ENCODE data around the gene LRP2. TPM values are rescaled to one million over a fixed set of nuclear protein-coding genes. Genes with fewer than 3 reads are reported as not detected.

The LRP2 gene
- total and polyA plus RNA-seq, 2 donors (not counting 1 experiment from before 2014, with no cell fraction given): under 0.01 TPM; not detected in 1

DNA sequence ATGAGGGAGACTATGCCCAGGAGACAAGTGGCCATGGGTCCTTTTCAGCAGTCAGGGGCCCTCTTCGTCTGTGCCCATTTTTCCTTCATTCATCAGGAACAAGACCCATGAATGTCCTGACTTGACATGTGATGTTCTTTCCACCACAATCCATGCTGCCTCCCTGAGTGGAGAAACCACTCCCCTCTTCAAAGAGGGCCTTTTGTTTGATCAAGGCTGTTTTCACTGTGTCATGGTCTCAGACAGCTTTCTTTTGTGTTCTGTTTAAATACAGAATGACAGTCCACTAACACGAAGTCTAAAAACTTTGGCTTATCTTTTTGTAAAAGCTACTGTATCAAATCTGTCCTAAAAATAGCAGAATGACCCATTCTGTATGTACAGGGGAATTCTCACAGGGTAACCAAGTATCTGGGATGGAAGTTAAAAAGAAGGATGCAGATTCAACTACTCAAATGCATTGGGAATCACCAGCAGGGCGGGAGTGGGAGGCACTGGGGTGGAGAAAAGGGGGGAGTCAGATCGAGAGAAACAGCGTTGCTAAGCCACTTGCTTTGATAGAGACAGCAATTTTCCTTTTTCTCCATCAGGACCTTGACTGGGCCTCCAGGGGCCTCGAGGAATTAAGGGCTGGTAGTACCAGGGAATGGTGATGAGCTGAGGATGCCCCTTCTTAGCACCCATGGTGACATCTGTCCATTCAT is 13.9 kb downstream of the LRP2 start:
- no peak overlapping the region for H2AFZ ChIP-seq (ENCODE audit: low read length)
- H3K9ac ChIP-seq (ENCODE audit: insufficient read depth, low read length): no peak overlapping the region
- no peak overlapping the region for H3K4me2 ChIP-seq (ENCODE audit: extremely low read depth, insufficient read depth, low read length)
- H3K36me3 ChIP-seq (ENCODE audit: control insufficient read depth, insufficient read depth, low read length): no peaks in the 10 kb centered on the region
- no peaks in the 10 kb centered on the region for H3K27me3 ChIP-seq (ENCODE audit: control insufficient read depth, insufficient read depth, low read length)
- TF ChIP-seq EZH2 (IDR thresholded peaks at IDR 0.05; ENCODE audit: low read length, missing control alignments): no peak
- TF ChIP-seq, protein P1, sequence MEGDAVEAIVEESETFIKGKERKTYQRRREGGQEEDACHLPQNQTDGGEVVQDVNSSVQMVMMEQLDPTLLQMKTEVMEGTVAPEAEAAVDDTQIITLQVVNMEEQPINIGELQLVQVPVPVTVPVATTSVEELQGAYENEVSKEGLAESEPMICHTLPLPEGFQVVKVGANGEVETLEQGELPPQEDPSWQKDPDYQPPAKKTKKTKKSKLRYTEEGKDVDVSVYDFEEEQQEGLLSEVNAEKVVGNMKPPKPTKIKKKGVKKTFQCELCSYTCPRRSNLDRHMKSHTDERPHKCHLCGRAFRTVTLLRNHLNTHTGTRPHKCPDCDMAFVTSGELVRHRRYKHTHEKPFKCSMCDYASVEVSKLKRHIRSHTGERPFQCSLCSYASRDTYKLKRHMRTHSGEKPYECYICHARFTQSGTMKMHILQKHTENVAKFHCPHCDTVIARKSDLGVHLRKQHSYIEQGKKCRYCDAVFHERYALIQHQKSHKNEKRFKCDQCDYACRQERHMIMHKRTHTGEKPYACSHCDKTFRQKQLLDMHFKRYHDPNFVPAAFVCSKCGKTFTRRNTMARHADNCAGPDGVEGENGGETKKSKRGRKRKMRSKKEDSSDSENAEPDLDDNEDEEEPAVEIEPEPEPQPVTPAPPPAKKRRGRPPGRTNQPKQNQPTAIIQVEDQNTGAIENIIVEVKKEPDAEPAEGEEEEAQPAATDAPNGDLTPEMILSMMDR (conservative IDR thresholded peaks at IDR 0.05 in 1 of 2, IDR thresholded peaks at IDR 0.05 in 1 of 2; ENCODE audit: low read depth in 1 of 2, low read length in 2 of 2): no peak
- no peak for DNase-seq (ENCODE audit: low read depth in 2 of 2)
- H3K9me3 ChIP-seq (ENCODE audit: control insufficient read depth, insufficient read depth, low read depth, low read length): no peaks in the 10 kb centered on the region
- no peaks in the 10 kb centered on the region for H4K20me1 ChIP-seq (ENCODE audit: control insufficient read depth, extremely low read depth, insufficient read depth, low read length)
- H3K27ac ChIP-seq (ENCODE audit: insufficient read depth, low read length): no peak overlapping the region
- no peaks in the 10 kb centered on the region for H3K79me2 ChIP-seq (ENCODE audit: control insufficient read depth, insufficient read depth, low read length)
- no peaks in the 10 kb centered on the region for H3K4me1 ChIP-seq (ENCODE audit: control insufficient read depth, extremely low read depth, insufficient read depth, low read length)
- no peak overlapping the region for H3K4me3 ChIP-seq (replicated peaks in 1 of 4; ENCODE audit: control extremely low read depth in 1 of 4, insufficient read depth in 1 of 4, low read depth in 3 of 4, low read length in 4 of 4)

DNA sequence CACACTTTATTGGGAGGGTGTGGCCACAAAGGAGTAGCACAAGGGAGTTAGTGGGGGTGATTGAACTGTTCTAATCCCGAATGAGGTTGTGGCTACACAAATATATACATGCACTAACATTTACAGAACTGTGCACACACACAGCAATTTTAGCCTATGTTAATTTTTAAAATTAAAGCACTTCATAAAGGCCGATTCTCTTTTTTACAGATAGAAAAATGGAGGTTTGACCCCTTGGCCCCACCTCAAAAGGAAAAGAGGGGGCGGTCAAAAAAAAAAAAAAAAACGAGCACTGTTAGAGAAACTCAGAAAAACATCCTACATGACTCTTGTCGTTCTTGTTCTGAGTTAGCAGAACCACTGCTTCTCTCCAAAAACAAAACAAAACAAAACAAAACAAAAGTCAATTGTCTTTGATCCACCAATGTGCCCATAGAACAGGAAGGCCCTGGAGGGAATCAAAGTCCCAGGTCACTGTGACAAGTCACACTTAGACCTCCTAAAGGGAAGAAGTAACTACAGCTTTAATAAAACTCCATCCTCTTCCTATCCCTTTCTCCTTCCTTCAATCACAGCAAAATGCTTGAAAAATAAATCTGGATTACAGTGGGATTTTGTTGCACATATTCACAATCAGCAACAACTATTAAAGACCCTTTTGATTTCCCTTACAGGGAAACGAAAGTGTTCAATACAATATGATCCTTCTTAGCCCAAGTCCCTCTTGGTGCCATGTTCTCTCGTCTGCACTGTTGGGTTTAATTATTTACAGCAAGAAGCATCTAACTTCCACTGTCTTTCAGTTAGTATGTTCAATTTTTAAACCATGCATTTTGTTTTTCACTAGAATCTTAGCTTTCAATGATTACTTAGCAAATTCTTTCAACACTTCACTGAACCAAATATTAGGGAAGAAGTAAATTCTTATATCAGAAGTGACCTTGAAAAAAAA is 16.6 kb downstream of the LRP2 start:
- Histone ChIP-seq H3K4me3 (replicated peaks in 1 of 4; ENCODE audit: control extremely low read depth in 1 of 4, insufficient read depth in 1 of 4, low read depth in 3 of 4, low read length in 4 of 4) (no peak overlapping the region), H2AFZ (ENCODE audit: low read length) (no peak overlapping the region), H3K4me1 (ENCODE audit: control insufficient read depth, extremely low read depth, insufficient read depth, low read length) (no peaks in the 10 kb centered on the region), H3K9me3 (ENCODE audit: control insufficient read depth, insufficient read depth, low read depth, low read length) (no peaks in the 10 kb centered on the region), H3K4me2 (ENCODE audit: extremely low read depth, insufficient read depth, low read length) (no peak overlapping the region), H3K79me2 (ENCODE audit: control insufficient read depth, insufficient read depth, low read length) (no peaks in the 10 kb centered on the region), H3K27ac (ENCODE audit: insufficient read depth, low read length) (no peak overlapping the region), H4K20me1 (ENCODE audit: control insufficient read depth, extremely low read depth, insufficient read depth, low read length) (no peaks in the 10 kb centered on the region), H3K27me3 (ENCODE audit: control insufficient read depth, insufficient read depth, low read length) (no peaks in the 10 kb centered on the region), H3K36me3 (ENCODE audit: control insufficient read depth, insufficient read depth, low read length) (no peaks in the 10 kb centered on the region), H3K9ac (ENCODE audit: insufficient read depth, low read length) (no peak overlapping the region)
- no peak for TF ChIP-seq EZH2 (IDR thresholded peaks at IDR 0.05; ENCODE audit: low read length, missing control alignments)
- TF ChIP-seq, protein P1 (conservative IDR thresholded peaks at IDR 0.05 in 1 of 2, IDR thresholded peaks at IDR 0.05 in 1 of 2; ENCODE audit: low read depth in 1 of 2, low read length in 2 of 2): no peak
- DNase-seq (ENCODE audit: low read depth in 2 of 2): no peak

DNA sequence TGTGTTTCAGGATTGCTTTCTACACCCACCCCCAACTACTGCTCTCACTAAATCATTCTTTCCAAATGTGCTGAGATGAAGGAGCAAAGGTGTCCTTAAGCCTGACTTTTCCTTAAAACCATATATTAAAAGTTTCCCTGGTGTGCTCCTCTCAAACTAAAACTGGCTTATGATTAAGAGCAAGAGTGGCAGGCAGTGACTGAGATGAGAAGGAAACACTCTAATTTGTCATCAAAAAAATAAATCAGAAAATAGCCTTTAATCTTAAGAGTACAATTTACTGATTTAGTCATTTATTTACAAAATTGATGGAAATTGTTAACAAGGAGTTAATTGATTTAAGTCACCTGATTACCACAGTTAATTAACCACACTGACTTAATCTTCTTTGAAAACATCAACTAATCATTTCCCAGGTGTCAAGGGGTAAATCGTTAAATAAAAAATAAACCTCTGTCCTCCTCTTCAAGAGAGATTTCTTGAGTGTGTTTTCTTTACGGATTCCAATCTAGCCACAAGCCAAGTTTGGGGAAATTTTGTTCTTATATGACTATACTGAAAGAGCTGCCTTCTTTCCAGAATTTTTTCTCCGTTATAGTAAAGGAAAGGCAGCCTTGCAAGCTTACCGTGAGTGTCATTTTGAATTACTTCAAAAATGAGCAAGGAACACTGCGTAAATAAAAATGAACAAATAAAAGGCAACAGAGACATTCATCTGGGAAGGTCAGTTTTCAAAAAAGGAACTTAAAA is 17.4 kb downstream of the LRP2 start:
- no peaks in the 10 kb centered on the region for H4K20me1 ChIP-seq (ENCODE audit: control insufficient read depth, extremely low read depth, insufficient read depth, low read length)
- no peaks in the 10 kb centered on the region for H3K36me3 ChIP-seq (ENCODE audit: control insufficient read depth, insufficient read depth, low read length)
- H2AFZ ChIP-seq (ENCODE audit: low read length): no peak overlapping the region
- no peaks in the 10 kb centered on the region for H3K4me1 ChIP-seq (ENCODE audit: control insufficient read depth, extremely low read depth, insufficient read depth, low read length)
- DNase-seq (ENCODE audit: low read depth in 2 of 2): no peak
- no peak overlapping the region for H3K27ac ChIP-seq (ENCODE audit: insufficient read depth, low read length)
- H3K4me3 ChIP-seq (replicated peaks in 1 of 4; ENCODE audit: control extremely low read depth in 1 of 4, insufficient read depth in 1 of 4, low read depth in 3 of 4, low read length in 4 of 4): no peak overlapping the region
- H3K9me3 ChIP-seq (ENCODE audit: control insufficient read depth, insufficient read depth, low read depth, low read length): no peaks in the 10 kb centered on the region
- H3K9ac ChIP-seq (ENCODE audit: insufficient read depth, low read length): no peak overlapping the region
- no peak overlapping the region for H3K4me2 ChIP-seq (ENCODE audit: extremely low read depth, insufficient read depth, low read length)
- TF ChIP-seq, protein P1 (conservative IDR thresholded peaks at IDR 0.05 in 1 of 2, IDR thresholded peaks at IDR 0.05 in 1 of 2; ENCODE audit: low read depth in 1 of 2, low read length in 2 of 2): no peak
- TF ChIP-seq EZH2 (IDR thresholded peaks at IDR 0.05; ENCODE audit: low read length, missing control alignments): no peak
- H3K27me3 ChIP-seq (ENCODE audit: control insufficient read depth, insufficient read depth, low read length): no peaks in the 10 kb centered on the region
- H3K79me2 ChIP-seq (ENCODE audit: control insufficient read depth, insufficient read depth, low read length): no peaks in the 10 kb centered on the region
